Spleen (tissue), 7 donors: Measurements from ENCODE around the gene PTPRN2.

Experiments
- CTCF ChIP-seq, 11 experiments: fragments of 200-600 bp in 7 of 11; fragments of 450-650 bp in 4 of 11; sonication (generic) in 4 of 11; IDR thresholded peaks in 8 of 11; conservative IDR thresholded peaks in 3 of 11; 1 replicate in 7 of 11; 2 replicates in 4 of 11; pipeline versions ENCODE4 v1.4.0 to v1.8.0; 2016 to 2021; ENCODE audit warnings: antibody characterized with exemption in 11 of 11, inconsistent platforms in 4 of 11, mild to moderate bottlenecking in 1 of 11
- POLR2AphosphoS5 ChIP-seq, 3 donors: sonication (generic); formaldehyde crosslinking; IDR thresholded peaks; one replicate each; pipeline ENCODE4 v1.5.1; 2017; ENCODE audit warnings: antibody characterized with exemption in 3 of 3
- donor health status: DM: no; HTN: no; CAD: no; lungs with moderate emphysema.
- donor health status: DM: no; HTN: no; CAD: no.
- donor health status: DM: no; HTN: no; CAD: no.

- no peak for TF ChIP-seq POLR2AphosphoS5 (IDR thresholded peaks at IDR 0.05)
- TF ChIP-seq CTCF (IDR thresholded peaks at IDR 0.05 in 8 of 11, conservative IDR thresholded peaks at IDR 0.05 in 3 of 11) = no peak
Observed at GRCh38 chr7:157673573-157673972, 914.0 kb downstream of the PTPRN2 start.
